HTERT RPE-1 (cell line): ENCODE data around the gene E2F4.

Experiments
- in situ Hi-C: fragments of 300-500 bp; cut with MboI; formaldehyde crosslinking; loops from 4 replicates; pipeline ENCODE4 v1.14.3; 2020; ENCODE audit warnings: low sequenced_read_pairs

E2F4 gene

GRCh38 chr16:67173323-67173722 is 18.6 kb upstream of the E2F4 start:
- in situ Hi-C loops, result no loop called here

GRCh38 chr16:67173808-67174705 is 17.9 kb upstream of the E2F4 start:
- in situ Hi-C loops, result no loop called here

GRCh38 chr16:67174706-67175231 is 17.2 kb upstream of the E2F4 start:
- in situ Hi-C loops, result no loop called here

- in situ Hi-C loops, result no loop called here
These were observed 15.3 kb upstream of the E2F4 start for GRCh38 chr16:67176662-67177061.

GRCh38 chr16:67177743-67178699 is 13.9 kb upstream of the E2F4 start:
- in situ Hi-C loops, result no loop called here

GRCh38 chr16:67179421-67180080 is 12.4 kb upstream of the E2F4 start:
- in situ Hi-C loops, result no loop called here

GRCh38 chr16:67180166-67180565 is 11.8 kb upstream of the E2F4 start:
- in situ Hi-C loops, result no loop called here

GRCh38 chr16:67181346-67181745 is 10.6 kb upstream of the E2F4 start:
- in situ Hi-C loops, result no loop called here

GRCh38 chr16:67182288-67182687 is 9.7 kb upstream of the E2F4 start:
- in situ Hi-C loops, result no loop called here

- in situ Hi-C loops, result no loop called here
These were observed 8.7 kb upstream of the E2F4 start for GRCh38 chr16:67183284-67183626.

- in situ Hi-C loops, result no loop called here
These were observed 8.1 kb upstream of the E2F4 start, which contains the start of gene MATCAP1 for GRCh38 chr16:67183627-67184452. MATCAP1 (minus strand) TSS chr16:67183963; CDS start chr16:67180610, 3,353 bp downstream.

- in situ Hi-C loops, result no loop called here
These were observed 7.4 kb upstream of the E2F4 start for GRCh38 chr16:67184453-67184994.

- in situ Hi-C loops, result no loop called here
These were observed 6.8 kb upstream of the E2F4 start for GRCh38 chr16:67184995-67185650.

- in situ Hi-C loops, result no loop called here
These were observed 6.3 kb upstream of the E2F4 start for GRCh38 chr16:67185651-67186134.

- in situ Hi-C loops, result no loop called here
These were observed 5.4 kb upstream of the E2F4 start for GRCh38 chr16:67186550-67186950.

- in situ Hi-C loops, result no loop called here
These were observed 4.6 kb upstream of the E2F4 start for GRCh38 chr16:67187175-67187890.

- in situ Hi-C loops, result no loop called here
These were observed 3.6 kb upstream of the E2F4 start for GRCh38 chr16:67188323-67188722.

GRCh38 chr16:67188798-67189197 is 3.2 kb upstream of the E2F4 start:
- in situ Hi-C loops, result no loop called here
